Mesenchymal stem cell (in vitro differentiated cells and primary cell): ENCODE measurements around the gene MYO1A.

Experiments
- DNase-seq: peaks from one replicate; pipeline ENCODE4 v3.0.0-alpha.2; 2013
- H2AFZ ChIP-seq: one replicate; pipeline ENCODE4 v1.6.1; 2013; ENCODE audit warnings: low read depth, mild to moderate bottlenecking, control low read depth, inconsistent platforms, low read length, moderate library complexity
- H2AK5ac ChIP-seq: 2 replicates; pipeline ENCODE4 v1.6.1; 2013; ENCODE audit warnings: low read length, moderate library complexity, mild to moderate bottlenecking, inconsistent platforms; ENCODE audit not compliant: severe bottlenecking
- H2BK120ac ChIP-seq: one replicate; pipeline ENCODE4 v1.6.1; 2013; ENCODE audit warnings: low read depth, mild to moderate bottlenecking, inconsistent platforms, low read length, moderate library complexity
- H2BK12ac ChIP-seq, 2 experiments: one replicate each; pipeline ENCODE4 v1.6.1; 2013; ENCODE audit warnings: inconsistent platforms in 2 of 2, low read length in 2 of 2, mild to moderate bottlenecking in 2 of 2, moderate library complexity in 2 of 2, control low read depth in 1 of 2
- H2BK15ac ChIP-seq: one replicate; pipeline ENCODE4 v1.6.1; 2013; ENCODE audit warnings: mild to moderate bottlenecking, low read depth, inconsistent platforms; ENCODE audit not compliant: poor library complexity, severe bottlenecking
- H2BK5ac ChIP-seq: 2 replicates; pipeline ENCODE4 v1.6.1; 2013; ENCODE audit warnings: low read depth, mild to moderate bottlenecking, low read length, control low read depth, inconsistent platforms; ENCODE audit not compliant: poor library complexity, severe bottlenecking
- H3K14ac ChIP-seq, 2 experiments: one replicate each; pipeline ENCODE4 v1.6.1; 2013; ENCODE audit warnings: inconsistent platforms in 2 of 2, low read length in 2 of 2, control low read depth in 1 of 2, mild to moderate bottlenecking in 1 of 2, moderate library complexity in 1 of 2
- H3K18ac ChIP-seq, 2 experiments: one replicate each; pipeline ENCODE4 v1.6.1; 2013; ENCODE audit warnings: inconsistent platforms in 2 of 2, low read length in 2 of 2, control low read depth in 1 of 2, low read depth in 1 of 2, mild to moderate bottlenecking in 1 of 2
- H3K23ac ChIP-seq, 2 experiments: one replicate each; pipeline ENCODE4 v1.6.1; 2013; ENCODE audit warnings: inconsistent platforms in 2 of 2, low read length in 2 of 2, mild to moderate bottlenecking in 2 of 2, moderate library complexity in 2 of 2, control low read depth in 1 of 2
- H3K27ac ChIP-seq: 2 replicates; pipeline ENCODE4 v1.5.1; 2013; ENCODE audit warnings: mild to moderate bottlenecking, moderate library complexity, low read length, control low read depth, inconsistent platforms; ENCODE audit not compliant: poor library complexity, severe bottlenecking
- H3K27me3 ChIP-seq, 2 experiments: 2 replicates each; pipeline versions ENCODE4 v1.6.1 to v1.7.0; 2013; ENCODE audit warnings: low read length in 2 of 2, mild to moderate bottlenecking in 2 of 2, moderate library complexity in 2 of 2, control low read depth in 1 of 2, inconsistent platforms in 1 of 2; ENCODE audit not compliant: control insufficient read depth in 1 of 2, insufficient read depth in 1 of 2
- H3K36me3 ChIP-seq, 2 experiments: 2 replicates each; pipeline versions ENCODE4 v1.6.1 to v1.7.0; 2013; ENCODE audit warnings: low read length in 2 of 2, control low read depth in 1 of 2, inconsistent platforms in 1 of 2, low read depth in 1 of 2, mild to moderate bottlenecking in 1 of 2; ENCODE audit not compliant: insufficient read depth in 2 of 2, control insufficient read depth in 1 of 2
- H3K4ac ChIP-seq, 2 experiments: one replicate each; pipeline ENCODE4 v1.6.1; 2013; ENCODE audit warnings: inconsistent platforms in 2 of 2, low read length in 2 of 2, mild to moderate bottlenecking in 2 of 2, moderate library complexity in 2 of 2, control low read depth in 1 of 2, low read depth in 1 of 2
- H3K4me1 ChIP-seq: 2 replicates; pipeline ENCODE4 v1.6.1; 2013; ENCODE audit warnings: low read depth, low read length, control low read depth; ENCODE audit not compliant: control insufficient read depth, insufficient read depth
- H3K4me2 ChIP-seq: 2 replicates; pipeline ENCODE4 v1.6.1; 2013; ENCODE audit warnings: low read length, mild to moderate bottlenecking, inconsistent platforms; ENCODE audit not compliant: poor library complexity, severe bottlenecking
- H3K4me3 ChIP-seq, 2 experiments: 2 replicates each; pipeline versions ENCODE4 v1.5.1 to v1.7.0; 2013; ENCODE audit warnings: low read length in 2 of 2, mild to moderate bottlenecking in 2 of 2, control low read depth in 1 of 2, low read depth in 1 of 2; ENCODE audit not compliant: insufficient read depth in 1 of 2
- H3K79me1 ChIP-seq: replicated peaks from 2 replicates; pipeline ENCODE4 v1.6.1; 2013; ENCODE audit warnings: mild to moderate bottlenecking, control low read depth, low read length, inconsistent platforms; ENCODE audit not compliant: poor library complexity, severe bottlenecking
- H3K9ac ChIP-seq: 2 replicates; pipeline ENCODE4 v1.7.0; 2013; ENCODE audit warnings: mild to moderate bottlenecking, low read length, moderate library complexity
- H3K9me3 ChIP-seq: 2 replicates; pipeline ENCODE4 v1.7.0; 2013; ENCODE audit warnings: mild to moderate bottlenecking, low read length; ENCODE audit not compliant: control insufficient read depth
- H4K8ac ChIP-seq: one replicate; pipeline ENCODE4 v1.6.1; 2013; ENCODE audit warnings: inconsistent platforms, mild to moderate bottlenecking, low read length, moderate library complexity
- H4K91ac ChIP-seq: one replicate; pipeline ENCODE4 v1.6.1; 2013; ENCODE audit warnings: mild to moderate bottlenecking, low read length, inconsistent platforms
- WGBS: methylation state at CpG from one replicate; pipeline ENCODE4 v1.1.7; 2013; ENCODE audit warnings: mixed read lengths; 5-methylcytosine and 5-hydroxymethylcytosine counted together

The MYO1A gene

DNA sequence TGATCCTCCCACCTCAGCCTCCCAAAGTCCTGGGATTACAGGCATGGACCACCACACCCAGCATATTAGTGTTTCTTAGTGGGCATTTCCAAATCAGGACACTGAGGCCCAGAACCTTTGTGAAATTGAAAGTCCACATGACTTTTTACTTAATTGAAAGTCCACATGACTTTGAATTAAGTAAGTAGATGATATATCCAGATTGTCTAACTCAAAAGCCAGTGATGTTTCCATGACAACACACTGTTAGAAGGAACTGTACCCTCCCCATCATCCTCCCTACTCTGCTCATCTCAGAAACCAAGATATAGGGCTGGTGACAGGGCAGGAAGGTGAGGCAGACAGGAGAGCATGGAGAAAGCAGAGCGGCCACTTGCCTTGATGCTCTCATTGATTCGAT lies 7.2 kb downstream of the MYO1A start:
- Histone ChIP-seq H3K9ac (no peak overlapping the region), H2BK5ac (no peak overlapping the region), H3K4me3 (no peak overlapping the region), H3K79me1 (no peaks in the 10 kb centered on the region), H3K18ac (no peak overlapping the region), H3K4me1 (no peaks in the 10 kb centered on the region), H3K4me2 (no peak overlapping the region), H2BK12ac (no peak overlapping the region), H2BK120ac (no peak overlapping the region), H3K23ac (no peak overlapping the region), H3K9me3 (no peaks in the 10 kb centered on the region), H3K4ac (no peak overlapping the region), H2AK5ac (no peak overlapping the region), H2AFZ (no peak overlapping the region), H4K8ac (no peak overlapping the region), H3K27me3 (peaks cover 77 to 99% of the 10 kb centered on the region in 2 experiments), H3K36me3 (no peaks in the 10 kb centered on the region), H2BK15ac (no peak overlapping the region), H4K91ac (no peak overlapping the region), H3K27ac (no peak overlapping the region), H3K14ac (no peak overlapping the region)
- no peak for DNase-seq
- 96% methylated on average over 2 of the region's 2 CpGs for WGBS

DNA sequence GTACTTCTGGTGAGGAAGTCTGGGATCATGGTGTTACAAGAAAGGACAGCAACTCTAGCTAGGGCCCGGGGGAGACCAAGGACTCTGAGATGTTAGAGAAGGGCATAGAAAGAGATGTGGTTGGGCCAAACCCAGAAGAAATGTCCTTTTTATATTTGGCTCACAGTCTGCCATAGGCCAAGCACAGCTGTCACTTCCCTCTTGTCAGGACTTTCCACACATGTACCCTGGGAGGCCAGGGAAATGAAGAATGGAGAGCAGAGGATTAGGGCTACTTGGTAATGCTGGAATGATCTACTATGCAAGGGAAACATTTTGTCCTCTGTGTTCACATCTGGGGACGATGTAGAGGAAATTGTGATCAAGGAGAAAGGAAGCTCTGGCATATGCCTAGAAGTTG lies 9.2 kb downstream of the MYO1A start:
- H3K79me1 ChIP-seq: no peaks in the 10 kb centered on the region

DNA sequence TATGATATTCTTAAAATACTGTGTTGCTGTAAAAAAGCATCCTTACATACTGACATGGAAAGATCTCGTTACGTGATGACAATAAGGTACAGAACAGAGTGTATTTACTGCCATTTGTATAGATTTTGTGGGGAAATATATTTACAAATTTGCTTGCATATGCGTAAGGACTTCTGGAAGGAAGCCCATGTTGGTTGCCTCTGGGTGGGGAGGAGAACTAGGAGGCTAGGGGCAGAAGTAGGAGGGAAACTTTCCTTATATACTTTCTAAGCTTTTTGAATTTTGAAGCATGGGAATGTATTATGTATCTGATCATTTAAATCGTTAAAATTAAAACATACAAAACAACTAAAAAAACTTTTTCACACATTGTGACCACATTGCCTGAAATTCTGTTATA lies 9.7 kb downstream of the MYO1A start:
- no peak overlapping the region for H3K4ac ChIP-seq
- no peaks in the 10 kb centered on the region for H3K36me3 ChIP-seq
- H2BK120ac ChIP-seq: no peak overlapping the region
- no peaks in the 10 kb centered on the region for H3K4me1 ChIP-seq
- no peaks in the 10 kb centered on the region for H3K9me3 ChIP-seq
- DNase-seq: no peak
- no peaks in the 10 kb centered on the region for H3K79me1 ChIP-seq
- no peak overlapping the region for H3K9ac ChIP-seq
- H3K14ac ChIP-seq: no peak overlapping the region
- no peak overlapping the region for H2AK5ac ChIP-seq
- no peak overlapping the region for H3K18ac ChIP-seq
- no peak overlapping the region for H2BK12ac ChIP-seq
- H4K91ac ChIP-seq: no peak overlapping the region
- no peak overlapping the region for H3K4me2 ChIP-seq
- peaks cover 82 to 99% of the 10 kb centered on the region in 2 experiments for H3K27me3 ChIP-seq
- no peak overlapping the region for H3K4me3 ChIP-seq
- no peak overlapping the region for H3K27ac ChIP-seq
- H4K8ac ChIP-seq: no peak overlapping the region
- WGBS: 86% methylated on average over 3 of the region's 4 CpGs
- H3K23ac ChIP-seq: no peak overlapping the region
- no peak overlapping the region for H2BK5ac ChIP-seq
- no peak overlapping the region for H2BK15ac ChIP-seq
- H2AFZ ChIP-seq: no peak overlapping the region

More for the DNA sequence above, 9.2 kb downstream of the MYO1A start:
- no peak overlapping the region for H3K4me2 ChIP-seq
- no peak overlapping the region for H3K23ac ChIP-seq
- no peak overlapping the region for H2AK5ac ChIP-seq
- DNase-seq: no peak
- H4K8ac ChIP-seq: no peak overlapping the region
- H3K4me1 ChIP-seq: no peaks in the 10 kb centered on the region
- H3K18ac ChIP-seq: no peak overlapping the region
- H2BK5ac ChIP-seq: no peak overlapping the region
- no peak overlapping the region for H2AFZ ChIP-seq
- no peak overlapping the region for H2BK120ac ChIP-seq
- no peak overlapping the region for H3K9ac ChIP-seq
- no peak overlapping the region for H2BK15ac ChIP-seq
- H2BK12ac ChIP-seq: no peak overlapping the region
- 77% methylated on average over 2 of the region's 2 CpGs for WGBS
- H3K9me3 ChIP-seq: no peaks in the 10 kb centered on the region
- H3K27me3 ChIP-seq: peaks cover 81 to 99% of the 10 kb centered on the region in 2 experiments
- no peak overlapping the region for H3K14ac ChIP-seq
- no peak overlapping the region for H3K4me3 ChIP-seq
- H3K4ac ChIP-seq: no peak overlapping the region
- no peak overlapping the region for H4K91ac ChIP-seq
- no peak overlapping the region for H3K27ac ChIP-seq
- no peaks in the 10 kb centered on the region for H3K36me3 ChIP-seq

DNA sequence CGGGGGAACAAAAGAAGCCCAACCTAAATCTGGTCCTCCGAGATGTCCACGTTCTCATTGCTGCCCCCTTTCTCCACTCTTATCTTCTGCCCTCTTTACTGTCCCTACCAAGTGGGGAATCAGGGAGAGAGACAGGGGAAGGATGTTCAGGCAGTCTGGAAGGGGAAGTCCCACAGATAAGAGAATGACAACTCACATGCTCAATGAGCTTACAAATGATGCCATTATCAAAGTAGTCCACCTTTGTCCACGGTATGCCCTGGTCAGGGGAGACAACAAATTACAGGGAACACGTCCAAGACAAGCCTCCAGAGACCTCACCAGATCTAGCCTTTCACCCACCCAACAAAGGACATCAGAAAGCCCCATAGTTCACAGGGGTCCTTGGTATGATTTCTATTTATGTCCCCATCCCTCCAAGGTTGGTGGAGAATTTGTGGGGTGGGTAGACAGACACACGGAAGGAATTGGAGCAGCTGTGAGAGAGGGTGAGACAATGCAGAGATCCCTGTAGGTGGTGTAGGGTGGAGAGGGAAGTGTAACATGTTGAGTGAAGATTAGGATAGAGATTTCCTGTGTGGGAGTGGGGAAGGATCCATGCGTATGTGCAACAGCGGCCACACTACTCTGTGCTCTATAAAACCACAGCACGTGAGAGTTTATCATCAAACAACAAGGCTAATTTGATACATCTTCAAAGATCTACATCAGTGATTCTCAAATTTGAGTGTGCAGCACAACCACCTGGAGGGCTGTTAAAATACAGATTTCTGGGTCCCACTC lies 10.7 kb downstream of the MYO1A start:
- no peak overlapping the region for H2BK5ac ChIP-seq
- H3K4me2 ChIP-seq: no peak overlapping the region
- no peak overlapping the region for H4K91ac ChIP-seq
- H3K9me3 ChIP-seq: no peaks in the 10 kb centered on the region
- H3K14ac ChIP-seq: no peak overlapping the region
- no peak overlapping the region for H3K4ac ChIP-seq
- H3K36me3 ChIP-seq: no peaks in the 10 kb centered on the region
- H2BK12ac ChIP-seq: no peak overlapping the region
- H2AK5ac ChIP-seq: no peak overlapping the region
- no peak overlapping the region for H2AFZ ChIP-seq
- H3K79me1 ChIP-seq: no peaks in the 10 kb centered on the region
- H2BK120ac ChIP-seq: no peak overlapping the region
- no peak overlapping the region for H3K23ac ChIP-seq
- H3K27me3 ChIP-seq: peaks cover 84 to 93% of the 10 kb centered on the region in 2 experiments
- no peak overlapping the region for H2BK15ac ChIP-seq
- no peak overlapping the region for H3K27ac ChIP-seq
- no peak overlapping the region for H4K8ac ChIP-seq
- no peaks in the 10 kb centered on the region for H3K4me1 ChIP-seq
- H3K9ac ChIP-seq: no peak overlapping the region
- no peak for DNase-seq
- no peak overlapping the region for H3K4me3 ChIP-seq
- whole genome bisulfite sequencing: 87% methylated on average over 7 of the region's 9 CpGs
- H3K18ac ChIP-seq: no peak overlapping the region
